Keratinocyte (primary cell): ENCODE measurements around the gene ARL6IP5. TPM values are rescaled to one million over a fixed set of nuclear protein-coding genes. Genes with fewer than 3 reads are reported as not detected.

Source experiments
- DNase-seq: peaks from one replicate; pipeline ENCODE4 v3.0.0-alpha.2; 2011; ENCODE audit warnings: low read depth, missing footprints, low spot score
- FAIRE-seq: peaks from 2 replicates; lab custom pipeline; 2011; peaks lifted over from hg19 to GRCh38; lab: Jason Lieb, UNC
- H2AFZ ChIP-seq: 2 replicates; pipeline ENCODE4 v1.6.0; 2012; ENCODE audit warnings: low read length, control low read depth, inconsistent platforms; ENCODE audit not compliant: control insufficient read depth
- H3K27ac ChIP-seq: 2 replicates; pipeline ENCODE4 v1.5.1; 2011; ENCODE audit warnings: low read length; ENCODE audit not compliant: control insufficient read depth, insufficient read depth
- H3K27me3 ChIP-seq: 3 replicates; pipeline ENCODE4 v1.6.0; 2011; ENCODE audit warnings: low read length; ENCODE audit not compliant: control insufficient read depth, insufficient read depth; ENCODE audit errors: extremely low read depth
- H3K36me3 ChIP-seq, 2 experiments: 2 replicates in 1 of 2; 3 replicates in 1 of 2; pipeline ENCODE4 v1.5.1; 2011; ENCODE audit warnings: low read length in 2 of 2, mild to moderate bottlenecking in 1 of 2; ENCODE audit not compliant: control insufficient read depth in 2 of 2, insufficient read depth in 2 of 2; ENCODE audit errors: extremely low read depth in 1 of 2
- H3K4me1 ChIP-seq: 3 replicates; pipeline ENCODE4 v1.5.1; 2011; ENCODE audit warnings: low read length; ENCODE audit not compliant: control insufficient read depth, insufficient read depth; ENCODE audit errors: extremely low read depth
- H3K4me2 ChIP-seq: 3 replicates; pipeline ENCODE4 v1.6.0; 2011; ENCODE audit warnings: low read depth, low read length; ENCODE audit not compliant: control insufficient read depth, insufficient read depth; ENCODE audit errors: extremely low read depth
- H3K4me3 ChIP-seq, 3 experiments: fragments of 200-600 bp in 1 of 3; sonication (generic) in 1 of 3; 2 replicates in 2 of 3; 3 replicates in 1 of 3; pipeline ENCODE4 v1.5.1; 2011 to 2016; ENCODE audit warnings: low read length in 3 of 3, mild to moderate bottlenecking in 3 of 3, control low read depth in 2 of 3, inconsistent platforms in 1 of 3, low read depth in 1 of 3, mixed read lengths in 1 of 3, mixed run types in 1 of 3, moderate library complexity in 1 of 3; ENCODE audit not compliant: control insufficient read depth in 2 of 3, insufficient read depth in 2 of 3; ENCODE audit errors: extremely low read depth in 1 of 3
- H3K79me2 ChIP-seq: 2 replicates; pipeline ENCODE4 v1.6.0; 2012; ENCODE audit warnings: low read length; ENCODE audit not compliant: control insufficient read depth, insufficient read depth
- H3K9ac ChIP-seq: 3 replicates; pipeline ENCODE4 v1.6.0; 2011; ENCODE audit warnings: low read length; ENCODE audit not compliant: control insufficient read depth, insufficient read depth; ENCODE audit errors: extremely low read depth
- H3K9me1 ChIP-seq: 3 replicates; pipeline ENCODE4 v1.6.0; 2011; ENCODE audit warnings: low read length; ENCODE audit not compliant: control insufficient read depth, insufficient read depth; ENCODE audit errors: extremely low read depth
- H3K9me3 ChIP-seq: 2 replicates; pipeline ENCODE4 v1.5.1; 2012; ENCODE audit warnings: low read depth, low read length; ENCODE audit not compliant: control insufficient read depth
- H4K20me1 ChIP-seq: 3 replicates; pipeline ENCODE4 v1.6.0; 2011; ENCODE audit warnings: low read length; ENCODE audit not compliant: control insufficient read depth, insufficient read depth; ENCODE audit errors: extremely low read depth
- CTCF ChIP-seq, 3 experiments: IDR thresholded peaks in 1 of 3; conservative IDR thresholded peaks in 1 of 3; optimal IDR thresholded peaks in 1 of 3; 2 replicates in 2 of 3; 3 replicates in 1 of 3; pipeline versions ENCODE3 to v1.5.1; 2011; ENCODE audit warnings: low read length in 3 of 3, mild to moderate bottlenecking in 3 of 3, moderate library complexity in 2 of 3, control low read depth in 1 of 3, inconsistent platforms in 1 of 3; ENCODE audit not compliant: insufficient read depth in 2 of 3; ENCODE audit errors: extremely low read depth in 1 of 3
- EZH2 ChIP-seq: IDR thresholded peaks from one replicate; pipeline ENCODE4 v1.6.1; 2012; ENCODE audit warnings: inconsistent platforms, mild to moderate bottlenecking, low read length, moderate library complexity
- dilution Hi-C: fragments of 300-500 bp; cut with MboI; formaldehyde crosslinking; loops from one replicate; pipeline ENCODE4 v1.7.0; 2020; ENCODE audit warnings: low sequenced_read_pairs; ENCODE audit not compliant: extremely low pct_ligation_motif_present
- polyA plus RNA-seq, 5 experiments: library from polyadenylated mRNA; depleted of rRNA in 3 of 5; stranded (reverse) in 3 of 5; stranded (forward) in 1 of 5; unstranded in 1 of 5; fragments of >200 nt; gene quantifications; 1 replicate in 1 of 5; 2 replicates in 3 of 5; 3 replicates in 1 of 5; pipeline versions ENCODE4 v1.2.1 to v1.2.3, GENCODE V29; 2011 to 2012; ENCODE audit warnings: missing spikeins in 2 of 5, low read depth in 1 of 5, low replicate concordance in 1 of 5

Gene ARL6IP5
- polyA plus RNA-seq, 1 donor (not counting 4 experiments of a cell fraction or from before 2014, with no cell fraction given), result 112 TPM

GRCh38 chr3:69052472-69052898 lies 32.3 kb upstream of the ARL6IP5 start:
- H3K9me1 ChIP-seq, result no peaks in the 10 kb centered on the region
- H3K9me3 ChIP-seq, result no peaks in the 10 kb centered on the region
- FAIRE-seq (peak; percentile 52), DNase-seq (no peak)
- H3K9ac ChIP-seq, result peak overlapping the region; percentile 96
- H4K20me1 ChIP-seq, result no peaks in the 10 kb centered on the region
- dilution Hi-C loops, result no loop called here
- H2AFZ ChIP-seq, result peak overlapping the region; percentile 32
- peaks cover 44% of the 10 kb centered on the region for H3K79me2 ChIP-seq
- H3K36me3 ChIP-seq, result peaks cover 9 to 10% of the 10 kb centered on the region in 2 experiments
- H3K27me3 ChIP-seq, result no peaks in the 10 kb centered on the region
- H3K4me1 ChIP-seq, result peaks cover 13% of the 10 kb centered on the region
- TF ChIP-seq EZH2 (no peak), CTCF (optimal IDR thresholded peaks at IDR 0.05 in 1 of 3, IDR thresholded peaks at IDR 0.05 in 1 of 3, conservative IDR thresholded peaks at IDR 0.05 in 1 of 3; ENCODE audit: extremely low read depth in 1 of 3, insufficient read depth in 2 of 3, low read length in 3 of 3) (no peak)
- peak overlapping the region; percentile 27 to 76 (median 72) for H3K4me3 ChIP-seq
- peak overlapping the region; percentile 73 for H3K4me2 ChIP-seq
- H3K27ac ChIP-seq, result peak overlapping the region; percentile 86

- Histone ChIP-seq H4K20me1 (no peaks in the 10 kb centered on the region), H3K9me3 (no peaks in the 10 kb centered on the region), H3K4me3 (no peak overlapping the region), H3K9me1 (no peaks in the 10 kb centered on the region), H3K79me2 (no peaks in the 10 kb centered on the region), H3K4me2 (no peak overlapping the region), H3K36me3 (peaks cover 17 to 25% of the 10 kb centered on the region in 2 experiments), H3K27ac (no peak overlapping the region), H3K4me1 (no peaks in the 10 kb centered on the region), H3K27me3 (no peaks in the 10 kb centered on the region), H3K9ac (no peak overlapping the region), H2AFZ (no peak overlapping the region)
- no peak for TF ChIP-seq EZH2
- TF ChIP-seq CTCF (optimal IDR thresholded peaks at IDR 0.05 in 1 of 3, IDR thresholded peaks at IDR 0.05 in 1 of 3, conservative IDR thresholded peaks at IDR 0.05 in 1 of 3; ENCODE audit: extremely low read depth in 1 of 3, insufficient read depth in 2 of 3, low read length in 3 of 3), result no peak
- no peak for FAIRE-seq
- DNase-seq, result no peak
- dilution Hi-C loops, result no loop called here
Observed at GRCh38 chr3:69058180-69058946, 26.4 kb upstream of the ARL6IP5 start.
